Motor neuron (in vitro differentiated cells): ENCODE data around the gene NCAM1. TPM values are rescaled to one million over a fixed set of nuclear protein-coding genes. Genes with fewer than 3 reads are reported as not detected.

ENCODE experiments used
- ATAC-seq, 8 experiments: fragments of 200-7000 bp; cut with Tn5 transposase; replicated peaks in 6 of 8; 2 replicates each; pipeline ENCODE4 v1.8.0; 2021; ENCODE audit warnings: mild to moderate bottlenecking in 8 of 8, moderate library complexity in 8 of 8
- H3K27ac ChIP-seq, 2 donors: fragments of 250-450 bp; sonication (Bioruptor Pico); 2 replicates each; pipeline ENCODE4 v1.9.0; 2021; ENCODE audit warnings: antibody characterized with exemption in 2 of 2, mild to moderate bottlenecking in 2 of 2, moderate library complexity in 1 of 2
- H3K4me1 ChIP-seq, 2 donors: fragments of 250-450 bp; sonication (Bioruptor Pico); replicated peaks in 1 of 2; 2 replicates each; pipeline ENCODE4 v1.6.1; 2021; ENCODE audit warnings: antibody characterized with exemption in 2 of 2, mild to moderate bottlenecking in 2 of 2, moderate library complexity in 1 of 2
- H3K4me3 ChIP-seq, 5 donors: fragments of 250-450 bp; sonication (Bioruptor Pico); 2 replicates each; pipeline ENCODE4 v1.9.0; 2021; ENCODE audit warnings: antibody characterized with exemption in 5 of 5, mild to moderate bottlenecking in 5 of 5, moderate library complexity in 4 of 5
- WGBS, 10 experiments: fragments of 450-650 bp; shearing (Covaris generic); methylation state at CpG; one replicate each; pipeline ENCODE4 v1.0.0; 2022; 5-methylcytosine and 5-hydroxymethylcytosine counted together
- in situ Hi-C, 9 experiments: fragments of 400-800 bp; cut with MboI; loops; one replicate each; pipeline ENCODE4 v1.15.0; 2021; ENCODE audit warnings: low sequenced_read_pairs in 9 of 9, low pct_unique_long_range_greater_than_20kb in 2 of 9; ENCODE audit not compliant: unreplicated experiment in 9 of 9
- total RNA-seq, 8 experiments: library from RNA; unstranded; fragments of 300-600 nt; gene quantifications; 2 replicates each; pipeline versions ENCODE4 v1.2.3 to v1.2.4, GENCODE V29; 2022

Gene NCAM1
- total RNA-seq, 8 experiments from 2014 or later, result 33.9 to 382 (median 290) TPM

- H3K27ac ChIP-seq, result no peak overlapping the region
- ATAC-seq, result no peak
- H3K4me1 ChIP-seq, result peaks cover 6 to 28% of the 10 kb centered on the region in 2 donors
- no peak overlapping the region for H3K4me3 ChIP-seq
- in situ Hi-C loops, result no loop called here
- WGBS, 10 experiments, result 49 to 100% (median 63%) methylated on average over 1 to 2 of the region's 2 CpGs; no CpG with 5 or more reads in 2 of the 10 experiments
Measured at GRCh38 chr11:113006896-113007445, 45.8 kb downstream of the NCAM1 start.

DNA sequence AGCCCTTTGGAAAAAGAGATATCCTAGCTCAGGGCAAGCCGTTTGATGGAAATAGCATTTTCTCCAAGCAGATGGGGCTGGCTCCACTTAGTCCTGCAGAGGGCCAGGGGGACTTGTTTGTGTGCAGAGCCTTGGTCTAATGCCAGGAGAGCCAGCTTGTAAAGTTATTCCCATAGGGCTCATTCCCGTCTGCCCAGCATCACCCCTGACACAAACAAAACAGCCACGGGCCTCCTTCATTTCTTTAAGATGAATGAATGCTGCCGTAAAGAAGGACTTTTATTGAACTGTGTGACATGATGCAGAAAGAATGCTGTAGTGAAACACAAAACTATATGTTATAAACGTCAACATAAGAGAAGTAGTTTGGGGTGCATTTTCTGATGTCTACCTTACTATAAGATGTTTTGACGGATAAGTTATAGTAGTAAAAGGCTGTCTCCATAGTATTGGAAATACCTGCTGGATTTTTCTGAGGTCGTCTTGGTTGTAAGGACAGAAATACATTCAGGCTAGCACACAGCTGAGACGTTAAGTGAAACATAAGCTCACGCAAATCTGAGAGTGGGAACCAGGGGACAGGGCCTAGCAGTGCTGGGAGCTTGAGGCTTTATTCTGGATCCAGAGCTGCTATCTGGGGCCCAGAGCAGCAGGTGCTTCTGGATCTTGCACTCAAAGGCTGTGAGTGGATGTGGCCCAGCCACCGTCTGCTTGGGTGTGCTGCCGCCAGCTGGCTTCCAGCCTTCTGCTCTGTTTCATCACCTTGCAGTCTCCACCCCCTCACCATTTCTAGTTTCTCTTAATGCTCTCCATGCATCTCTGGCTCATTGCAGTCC is 53.3 kb downstream of the NCAM1 start:
- H3K27ac ChIP-seq, result peak overlapping the region; percentile 29 to 74
- peak; percentile 39 to 93 (median 90) for ATAC-seq
- in situ Hi-C loops, result no loop called here
- H3K4me3 ChIP-seq, result no peak overlapping the region
- H3K4me1 ChIP-seq, result peaks cover 18 to 50% of the 10 kb centered on the region in 2 donors
- 20 to 82% (median 53%) methylated on average over 1 to 9 of the region's 11 CpGs; no CpG with 5 or more reads in 1 of the 10 experiments for WGBS, 10 experiments

- in situ Hi-C loops, result no loop called here
Measured at GRCh38 chr11:113015098-113015455, 53.9 kb downstream of the NCAM1 start.

DNA sequence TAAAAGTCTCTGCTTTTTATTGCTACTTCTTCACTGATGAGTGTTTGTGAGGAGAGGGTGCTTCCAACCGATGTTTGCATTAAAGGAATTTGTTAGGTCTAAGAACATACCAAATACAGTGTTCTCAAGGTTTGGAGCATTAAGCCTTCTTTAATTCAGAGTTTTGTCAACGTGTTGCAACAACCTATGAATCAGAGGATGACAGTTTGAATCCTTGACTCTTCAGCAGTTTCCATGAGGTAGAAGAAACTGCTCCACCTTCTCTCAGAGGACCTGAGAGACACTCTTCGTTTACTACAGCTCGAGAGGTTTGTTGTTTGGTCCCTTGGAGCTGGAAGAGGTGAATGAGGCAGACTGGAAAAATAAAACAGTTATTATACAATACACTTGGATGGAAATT is 55.7 kb downstream of the NCAM1 start:
- Histone ChIP-seq H3K27ac (no peak overlapping the region), H3K4me1 (peaks cover 18 to 43% of the 10 kb centered on the region in 2 donors), H3K4me3 (no peak overlapping the region)
- ATAC-seq, result peak in 1 of 8 experiments; percentile 48
- in situ Hi-C loops, result no loop called here
- 10 to 90% (median 42%) methylated on average over 1 to 4 of the region's 4 CpGs; no CpG with 5 or more reads in 2 of the 10 experiments for WGBS, 10 experiments

More at GRCh38 chr11:113015098-113015455, 53.9 kb downstream of the NCAM1 start:
- peak in 3 of 8 experiments; percentile 2 to 27 (median 16) for ATAC-seq
- no peak overlapping the region for H3K4me3 ChIP-seq
- H3K4me1 ChIP-seq, result peaks cover 18 to 49% of the 10 kb centered on the region in 2 donors
- H3K27ac ChIP-seq, result peak overlapping the region; percentile 29 to 74

DNA sequence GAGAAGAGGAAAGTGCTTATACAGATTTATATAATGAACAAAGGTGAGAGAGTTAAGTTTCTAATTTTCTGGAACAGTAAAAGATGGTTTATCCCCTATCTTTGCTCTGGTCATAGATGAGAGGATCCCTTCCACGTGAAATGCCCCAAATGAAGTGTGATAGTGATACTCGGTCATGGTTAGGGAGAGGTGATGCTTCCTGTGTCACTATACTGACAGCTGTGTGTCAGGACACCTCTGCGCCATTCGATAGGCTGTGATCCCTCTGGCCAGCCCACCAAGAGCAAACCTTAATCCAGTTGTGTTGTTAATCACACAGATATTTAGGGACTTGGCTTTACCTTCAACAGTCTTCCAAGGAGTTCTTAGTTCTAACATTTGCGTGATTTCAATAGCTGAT is 57.7 kb downstream of the NCAM1 start:
- ATAC-seq, result no peak
- Histone ChIP-seq H3K4me3 (no peak overlapping the region), H3K4me1 (peaks cover 17 to 37% of the 10 kb centered on the region in 2 donors), H3K27ac (no peak overlapping the region)
- 78 to 100% (median 92%) methylated on average over 1 to 5 of the region's 5 CpGs; no CpG with 5 or more reads in 1 of the 10 experiments for WGBS, 10 experiments
- in situ Hi-C loops, result no loop called here

DNA sequence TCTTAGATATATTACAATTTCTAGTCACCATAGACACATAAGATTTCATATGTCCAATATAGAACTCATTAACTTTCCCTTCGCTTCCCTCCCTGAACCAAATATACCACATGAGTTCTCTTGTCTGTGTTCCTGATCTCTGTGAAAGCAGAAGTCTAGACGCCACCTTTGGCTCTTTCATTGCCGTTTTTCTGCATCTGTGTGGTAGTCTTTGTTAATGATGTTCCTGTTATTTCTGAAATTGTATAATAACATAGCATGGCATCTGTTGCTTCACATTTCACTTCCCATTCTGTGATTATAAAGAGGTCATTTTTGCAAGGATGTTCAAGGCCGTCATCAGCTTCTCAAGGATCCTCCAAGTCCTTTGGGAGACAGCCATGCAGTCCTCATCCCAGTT is 58.5 kb downstream of the NCAM1 start:
- WGBS, 10 experiments, result 20 to 100% (median 86%) methylated on average over 1 to 3 of the region's 4 CpGs; no CpG with 5 or more reads in 2 of the 10 experiments
- ATAC-seq, result no peak
- Histone ChIP-seq H3K27ac (no peak overlapping the region), H3K4me1 (peaks cover 9 to 30% of the 10 kb centered on the region in 2 donors), H3K4me3 (no peak overlapping the region)
- in situ Hi-C loops, result no loop called here

GRCh38 chr11:113021111-113021510 is 59.9 kb downstream of the NCAM1 start:
- WGBS, 10 experiments, result 77 to 100% (median 84%) methylated on average over 1 of the region's 1 CpG; no CpG with 5 or more reads in 4 of the 10 experiments
- no peak overlapping the region for H3K27ac ChIP-seq
- in situ Hi-C loops, result no loop called here
- no peak overlapping the region for H3K4me3 ChIP-seq
- ATAC-seq, result no peak
- peaks cover 0 to 32% of the 10 kb centered on the region in 2 donors for H3K4me1 ChIP-seq

GRCh38 chr11:113022262-113022661 is 61.0 kb downstream of the NCAM1 start:
- ATAC-seq, result no peak
- WGBS, 10 experiments, result 80 to 100% (median 100%) methylated on average over 1 to 2 of the region's 2 CpGs; no CpG with 5 or more reads in 4 of the 10 experiments
- no peak overlapping the region for H3K27ac ChIP-seq
- H3K4me1 ChIP-seq, result peaks cover 6 to 43% of the 10 kb centered on the region in 2 donors
- in situ Hi-C loops, result no loop called here
- no peak overlapping the region for H3K4me3 ChIP-seq

DNA sequence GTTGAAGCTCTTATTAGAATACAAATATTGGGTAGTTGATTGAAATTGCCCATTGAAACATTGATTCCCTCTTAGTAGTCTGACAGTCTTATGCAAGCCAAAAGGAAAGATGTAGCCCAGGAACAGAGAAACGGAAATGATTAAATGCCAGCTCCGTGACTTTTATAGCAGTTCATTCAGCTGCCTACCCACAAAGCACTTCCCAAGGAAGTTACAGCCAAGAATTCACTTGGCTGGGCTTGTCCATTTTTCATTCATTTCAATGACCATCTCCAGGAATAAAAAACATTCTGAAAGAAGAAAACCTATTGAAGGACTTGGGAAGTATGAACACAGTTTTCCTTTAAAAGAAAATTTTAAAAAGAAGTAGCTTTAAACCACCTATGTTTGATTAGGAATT is 62.0 kb downstream of the NCAM1 start:
- H3K27ac ChIP-seq, result no peak overlapping the region
- H3K4me3 ChIP-seq, result no peak overlapping the region
- peak in 1 of 8 experiments; percentile 54 for ATAC-seq
- in situ Hi-C loops, result no loop called here
- 0 to 95% (median 49%) methylated on average over 1 to 2 of the region's 2 CpGs; no CpG with 5 or more reads in 2 of the 10 experiments for WGBS, 10 experiments
- H3K4me1 ChIP-seq, result peaks cover 6 to 47% of the 10 kb centered on the region in 2 donors

DNA sequence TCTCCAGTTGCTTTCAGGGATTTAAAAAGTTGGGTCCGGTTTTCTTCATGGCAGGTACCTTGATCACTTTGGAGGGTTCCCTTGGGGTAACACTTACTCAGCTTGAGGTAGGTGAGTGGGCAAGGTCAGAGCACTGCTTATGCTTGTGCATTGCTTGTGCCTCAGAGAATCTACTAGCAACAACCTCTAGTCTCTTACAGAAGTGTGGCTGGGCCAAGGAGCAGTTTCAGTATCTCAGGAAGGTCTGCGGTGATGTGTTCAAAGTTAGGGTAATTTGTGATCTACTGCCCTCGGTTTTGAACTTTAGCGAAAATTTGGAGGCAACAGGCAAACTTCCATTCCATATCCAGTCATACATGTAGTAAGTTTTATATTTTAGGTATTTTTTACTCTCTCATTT is 62.8 kb downstream of the NCAM1 start:
- no peak for ATAC-seq
- Histone ChIP-seq H3K4me3 (no peak overlapping the region), H3K27ac (no peak overlapping the region), H3K4me1 (peaks cover 6 to 46% of the 10 kb centered on the region in 2 donors)
- in situ Hi-C loops, result no loop called here
- 78 to 100% (median 93%) methylated on average over 2 to 3 of the region's 4 CpGs; no CpG with 5 or more reads in 2 of the 10 experiments for WGBS, 10 experiments

- H3K4me1 ChIP-seq, result peaks cover 6 to 40% of the 10 kb centered on the region in 2 donors
- no peak overlapping the region for H3K4me3 ChIP-seq
- ATAC-seq, result peak in 4 of 8 experiments; percentile 21 to 55 (median 32)
- WGBS, 10 experiments, result 40 to 100% (median 78%) methylated on average over 1 to 3 of the region's 3 CpGs; no CpG with 5 or more reads in 1 of the 10 experiments
- in situ Hi-C loops, result no loop called here
- no peak overlapping the region for H3K27ac ChIP-seq
Measured at GRCh38 chr11:113026778-113027177, 65.6 kb downstream of the NCAM1 start.

- H3K4me3 ChIP-seq, result no peak overlapping the region
- in situ Hi-C loops, result no loop called here
- no peak overlapping the region for H3K27ac ChIP-seq
- peaks cover 7 to 46% of the 10 kb centered on the region in 2 donors for H3K4me1 ChIP-seq
- ATAC-seq, result peak in 3 of 8 experiments; percentile 22 to 71 (median 46)
- WGBS, 10 experiments, result 12 to 100% (median 61%) methylated on average over 2 to 5 of the region's 5 CpGs
Measured at GRCh38 chr11:113034576-113034975, 73.4 kb downstream of the NCAM1 start.

DNA sequence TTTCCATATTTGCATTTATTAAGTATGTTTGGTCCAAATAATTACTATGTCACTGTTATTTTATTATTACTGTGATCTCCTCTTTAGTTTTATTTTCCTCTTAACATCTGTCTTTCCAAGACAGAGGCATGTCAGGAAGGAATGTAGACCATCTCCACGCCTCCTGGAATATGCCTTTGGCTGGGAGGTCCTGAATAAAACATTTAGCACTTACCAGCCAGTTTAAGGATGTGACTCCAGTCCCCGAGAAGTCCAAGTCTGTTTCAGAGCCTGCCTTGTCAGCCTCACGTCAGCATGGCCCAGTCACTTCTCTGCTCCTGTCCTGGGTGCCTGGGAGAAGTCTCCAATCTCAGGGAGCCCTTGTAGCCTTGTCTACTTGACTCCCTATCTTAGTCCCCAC is 74.5 kb downstream of the NCAM1 start:
- no peak overlapping the region for H3K27ac ChIP-seq
- WGBS, 10 experiments, result 47 to 100% (median 80%) methylated on average over 1 to 3 of the region's 3 CpGs; no CpG with 5 or more reads in 1 of the 10 experiments
- no peak overlapping the region for H3K4me3 ChIP-seq
- in situ Hi-C loops, result no loop called here
- no peak for ATAC-seq
- H3K4me1 ChIP-seq, result peaks cover 7 to 48% of the 10 kb centered on the region in 2 donors
